HEK293 (cell line): ENCODE results near the gene C22orf42.

ENCODE experiments used
- CTCF ChIA-PET: fragments of 350-600 bp; formaldehyde crosslinking; extraction: SDS; loops from one replicate; lab custom pipeline; 2021; ENCODE audit warnings: antibody characterized with exemption; lab: Yijun Ruan, JAX
- POLR2A ChIA-PET: fragments of 300-600 bp; formaldehyde crosslinking; extraction: SDS; loops from one replicate; lab custom pipeline; 2020; ENCODE audit warnings: antibody characterized with exemption, inconsistent platforms; lab: Yijun Ruan, JAX
- H3K27ac ChIP-seq: fragments of 200-500 bp; sonication (Bioruptor generic); 2 replicates; pipeline ENCODE4 v1.5.1; 2014; ENCODE audit warnings: low read depth, low read length, control low read depth, inconsistent platforms; ENCODE audit errors: extremely low read depth
- H3K36me3 ChIP-seq, 2 experiments: fragments of 200-500 bp in 1 of 2; sonication (Bioruptor generic) in 1 of 2; 1 replicate in 1 of 2; 2 replicates in 1 of 2; pipeline ENCODE4 v1.5.1; 2014 to 2017; ENCODE audit warnings: inconsistent platforms in 2 of 2, low read length in 2 of 2; ENCODE audit not compliant: control insufficient read depth in 2 of 2, insufficient read depth in 1 of 2
- H3K4me1 ChIP-seq: fragments of 200-500 bp; sonication (Bioruptor generic); 2 replicates; pipeline ENCODE4 v1.5.1; 2014; ENCODE audit warnings: mild to moderate bottlenecking, low read length, inconsistent platforms; ENCODE audit not compliant: control insufficient read depth, insufficient read depth
- H3K4me3 ChIP-seq: 2 replicates; pipeline ENCODE4 v1.5.1; 2011; ENCODE audit warnings: low read depth, mild to moderate bottlenecking, control low read depth, low read length, moderate library complexity
- H3K9me3 ChIP-seq: fragments of 200-500 bp; sonication (Bioruptor generic); 2 replicates; pipeline ENCODE4 v1.5.1; 2014; ENCODE audit warnings: low read depth, low read length, inconsistent platforms; ENCODE audit not compliant: control insufficient read depth, insufficient read depth
- EGR2 ChIP-seq: fragments of 450-650 bp; formaldehyde crosslinking; IDR thresholded peaks from 2 replicates; pipeline ENCODE4 v1.5.1; 2016; ENCODE audit warnings: low read depth, missing biosample characterization, missing genetic modification characterization
- GFI1B ChIP-seq: fragments of 450-650 bp; formaldehyde crosslinking; IDR thresholded peaks from 2 replicates; pipeline ENCODE4 v1.5.1; 2016; ENCODE audit warnings: missing biosample characterization, missing genetic modification characterization
- KLF8 ChIP-seq: fragments of 450-650 bp; formaldehyde crosslinking; IDR thresholded peaks from 2 replicates; pipeline ENCODE4 v1.5.1; 2016; ENCODE audit warnings: missing biosample characterization, missing genetic modification characterization
- KLF9 ChIP-seq: fragments of 450-650 bp; formaldehyde crosslinking; IDR thresholded peaks from 2 replicates; pipeline ENCODE4 v1.5.1; 2016; ENCODE audit warnings: missing biosample characterization, missing genetic modification characterization, low read depth
- REPIN1 ChIP-seq: fragments of 450-650 bp; formaldehyde crosslinking; IDR thresholded peaks from 2 replicates; pipeline ENCODE4 v1.5.1; 2017; ENCODE audit warnings: missing biosample characterization, missing genetic modification characterization, low read depth
- SP2 ChIP-seq: fragments of 450-650 bp; formaldehyde crosslinking; IDR thresholded peaks from 2 replicates; pipeline ENCODE4 v1.5.1; 2016; ENCODE audit warnings: missing biosample characterization, missing genetic modification characterization
- SP3 ChIP-seq: fragments of 450-650 bp; formaldehyde crosslinking; IDR thresholded peaks from 2 replicates; pipeline ENCODE4 v1.5.1; 2016; ENCODE audit warnings: missing biosample characterization, missing genetic modification characterization
- WT1 ChIP-seq: fragments of 450-650 bp; formaldehyde crosslinking; IDR thresholded peaks from 2 replicates; pipeline ENCODE4 v1.5.1; 2016; ENCODE audit warnings: missing biosample characterization, missing genetic modification characterization
- ZBTB20 ChIP-seq: fragments of 450-650 bp; formaldehyde crosslinking; IDR thresholded peaks from 2 replicates; pipeline ENCODE4 v1.5.1; 2016; ENCODE audit warnings: missing biosample characterization, missing genetic modification characterization
- ZBTB21 ChIP-seq: fragments of 450-650 bp; formaldehyde crosslinking; IDR thresholded peaks from 2 replicates; pipeline ENCODE4 v1.5.1; 2017; ENCODE audit warnings: missing biosample characterization, missing genetic modification characterization
- ZBTB48 ChIP-seq: fragments of 450-650 bp; formaldehyde crosslinking; IDR thresholded peaks from 2 replicates; pipeline ENCODE4 v1.5.1; 2016; ENCODE audit warnings: missing biosample characterization, missing genetic modification characterization
- ZFHX2 ChIP-seq: fragments of 450-650 bp; formaldehyde crosslinking; conservative IDR thresholded peaks from 2 replicates; pipeline ENCODE4 v1.5.1; 2016; ENCODE audit warnings: missing biosample characterization, missing genetic modification characterization
- ZNF114 ChIP-seq: fragments of 450-650 bp; formaldehyde crosslinking; IDR thresholded peaks from 2 replicates; pipeline ENCODE4 v1.5.0; 2017; ENCODE audit warnings: missing biosample characterization, missing genetic modification characterization
- ZNF121 ChIP-seq: fragments of 450-650 bp; formaldehyde crosslinking; IDR thresholded peaks from 2 replicates; pipeline ENCODE4 v1.5.1; 2016; ENCODE audit warnings: missing biosample characterization, missing genetic modification characterization
- ZNF221 ChIP-seq: fragments of 450-650 bp; formaldehyde crosslinking; IDR thresholded peaks from 2 replicates; pipeline ENCODE4 v1.5.1; 2017; ENCODE audit warnings: missing biosample characterization, missing genetic modification characterization, borderline replicate concordance
- ZNF324 ChIP-seq: fragments of 450-650 bp; formaldehyde crosslinking; IDR thresholded peaks from 2 replicates; pipeline ENCODE4 v1.5.1; 2016; ENCODE audit warnings: missing biosample characterization, missing genetic modification characterization
- ZNF350 ChIP-seq: fragments of 450-650 bp; formaldehyde crosslinking; IDR thresholded peaks from 2 replicates; pipeline ENCODE4 v1.5.0; 2017; ENCODE audit warnings: missing biosample characterization, mild to moderate bottlenecking, missing genetic modification characterization
- ZNF501 ChIP-seq: fragments of 450-650 bp; formaldehyde crosslinking; IDR thresholded peaks from 2 replicates; pipeline ENCODE4 v1.5.1; 2016; ENCODE audit warnings: missing biosample characterization, missing genetic modification characterization
- ZNF510 ChIP-seq: fragments of 450-650 bp; formaldehyde crosslinking; IDR thresholded peaks from 2 replicates; pipeline ENCODE4 v1.5.1; 2018; ENCODE audit warnings: mild to moderate bottlenecking, missing genetic modification characterization, missing biosample characterization; ENCODE audit not compliant: insufficient replicate concordance
- ZNF600 ChIP-seq: fragments of 450-650 bp; formaldehyde crosslinking; IDR thresholded peaks from 2 replicates; pipeline ENCODE4 v1.5.1; 2016; ENCODE audit warnings: missing biosample characterization, missing genetic modification characterization
- ZNF654 ChIP-seq: fragments of 450-650 bp; formaldehyde crosslinking; IDR thresholded peaks from 2 replicates; pipeline ENCODE4 v1.5.1; 2016; ENCODE audit warnings: low read depth, missing biosample characterization, missing genetic modification characterization
- TF ChIP-seq, protein P1 (sequence below): fragments of 450-650 bp; formaldehyde crosslinking; IDR thresholded peaks from 2 replicates; pipeline ENCODE4 v1.5.1; 2017; ENCODE audit warnings: missing biosample characterization, missing genetic modification characterization
- TF ChIP-seq, protein P2 (sequence below): fragments of 450-650 bp; formaldehyde crosslinking; IDR thresholded peaks from 2 replicates; pipeline ENCODE4 v1.5.1; 2016; ENCODE audit warnings: missing biosample characterization, missing genetic modification characterization
- TF ChIP-seq, protein P3 (sequence below): fragments of 450-650 bp; formaldehyde crosslinking; IDR thresholded peaks from 2 replicates; pipeline ENCODE4 v1.5.1; 2016; ENCODE audit warnings: missing biosample characterization, missing genetic modification characterization, borderline replicate concordance
- TF ChIP-seq, protein P4 (sequence below): fragments of 450-650 bp; formaldehyde crosslinking; conservative IDR thresholded peaks from 2 replicates; pipeline ENCODE4 v1.5.1; 2016; ENCODE audit warnings: low read depth, missing biosample characterization, missing genetic modification characterization
- TF ChIP-seq, protein P5 (sequence below): fragments of 450-650 bp; formaldehyde crosslinking; IDR thresholded peaks from 2 replicates; pipeline ENCODE4 v1.5.1; 2016; ENCODE audit warnings: missing biosample characterization, missing genetic modification characterization

The C22orf42 gene

DNA sequence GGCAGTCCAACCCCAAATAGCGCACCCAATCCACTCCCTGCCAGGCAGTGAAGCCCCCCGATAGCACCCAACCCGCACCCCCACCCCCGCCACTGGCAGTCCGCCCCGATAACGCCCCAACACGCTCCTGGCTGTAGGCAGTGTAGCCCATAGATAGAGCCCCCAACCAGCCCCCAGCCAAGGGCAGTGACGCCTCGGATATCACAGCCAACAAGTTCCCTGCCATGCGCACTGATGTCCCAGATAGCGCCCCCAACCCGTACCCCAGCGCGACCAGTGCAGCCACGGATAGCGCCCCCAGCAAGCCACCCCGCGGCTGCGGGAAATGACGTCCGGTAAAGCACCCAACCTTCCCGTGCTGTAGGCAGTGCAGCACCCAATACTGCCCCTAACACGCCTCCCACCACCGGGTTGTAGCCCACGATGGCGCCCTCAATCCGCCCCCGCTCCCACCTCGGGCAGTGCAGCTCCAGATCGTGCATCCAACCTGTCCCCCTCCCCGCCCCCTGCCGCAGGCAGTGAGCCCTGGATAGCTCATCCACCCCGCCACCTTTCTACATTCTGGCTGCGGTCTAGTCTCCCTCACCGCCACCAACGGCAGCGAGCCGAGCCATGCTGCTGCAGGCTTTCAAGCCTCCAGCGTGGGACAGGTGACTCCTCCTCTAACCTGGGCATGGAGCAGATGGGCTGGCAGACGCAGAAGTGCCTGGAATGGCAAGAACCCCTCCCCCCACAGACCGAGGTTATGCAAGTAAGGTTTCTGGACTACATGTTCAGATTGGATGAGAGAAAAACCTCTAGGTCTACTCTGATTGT, 45.1 kb upstream of the C22orf42 start:
- CTCF ChIA-PET, result interaction anchor here (0.6 to 1.1 kb wide), 3 partner anchors 17 to 230 kb away, joined by 3 to 7 read pairs (median 3); no protein-coding TSS in a partner anchor
- Histone ChIP-seq H3K4me1 (0 out of 2 replicates have a peak, but pooled peaks cover 3% of the 10 kb centered on the region), H3K36me3 (peaks cover 0 to 19% of the 10 kb centered on the region in 2 experiments; a peak in 1 of 3 replicates), H3K27ac (0 out of 2 replicates have a peak overlapping the region, but pooled peaks have one; percentile 16), H3K4me3 (peak overlapping the region; percentile 34), H3K9me3 (no peaks in the 10 kb centered on the region)
- POLR2A ChIA-PET, result no interaction called here
- TF ChIP-seq KLF8 (no peak), ZNF114 (tag by site-specific recombination) (no peak), ZBTB21 (no peak), ZNF324 (no peak), SP2 (peak; percentile 49), ZBTB48 (peak; percentile 51; the same call in 1 of the 2 replicates), SP3 (tag by site-specific recombination) (peak; percentile 31; the same call in 1 of the 2 replicates), ZNF654 (tag by site-specific recombination) (no peak), WT1 (no peak), EGR2 (peak; percentile 85), ZNF600 (0 out of 2 replicates have a peak, but pooled peaks have one; percentile 15), ZNF501 (tag by site-specific recombination) (0 out of 2 replicates have a peak, but pooled peaks have one; percentile 8), REPIN1 (tag by site-specific recombination) (no peak), ZNF221 (tag by site-specific recombination) (no peak), ZBTB20 (tag by site-specific recombination) (peak; percentile 38; the same call in 1 of the 2 replicates), KLF9 (tag by site-specific recombination) (peak; percentile 26), ZFHX2 (tag by site-specific recombination) (peak; percentile 91), ZNF350 (tag by site-specific recombination) (no peak), GFI1B (tag by site-specific recombination) (no peak), ZNF510 (tag by site-specific recombination) (no peak), ZNF121 (tag by site-specific recombination) (no peak)
- TF ChIP-seq, protein P1, sequence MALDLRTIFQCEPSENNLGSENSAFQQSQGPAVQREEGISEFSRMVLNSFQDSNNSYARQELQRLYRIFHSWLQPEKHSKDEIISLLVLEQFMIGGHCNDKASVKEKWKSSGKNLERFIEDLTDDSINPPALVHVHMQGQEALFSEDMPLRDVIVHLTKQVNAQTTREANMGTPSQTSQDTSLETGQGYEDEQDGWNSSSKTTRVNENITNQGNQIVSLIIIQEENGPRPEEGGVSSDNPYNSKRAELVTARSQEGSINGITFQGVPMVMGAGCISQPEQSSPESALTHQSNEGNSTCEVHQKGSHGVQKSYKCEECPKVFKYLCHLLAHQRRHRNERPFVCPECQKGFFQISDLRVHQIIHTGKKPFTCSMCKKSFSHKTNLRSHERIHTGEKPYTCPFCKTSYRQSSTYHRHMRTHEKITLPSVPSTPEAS, result no peak
- TF ChIP-seq, protein P2, sequence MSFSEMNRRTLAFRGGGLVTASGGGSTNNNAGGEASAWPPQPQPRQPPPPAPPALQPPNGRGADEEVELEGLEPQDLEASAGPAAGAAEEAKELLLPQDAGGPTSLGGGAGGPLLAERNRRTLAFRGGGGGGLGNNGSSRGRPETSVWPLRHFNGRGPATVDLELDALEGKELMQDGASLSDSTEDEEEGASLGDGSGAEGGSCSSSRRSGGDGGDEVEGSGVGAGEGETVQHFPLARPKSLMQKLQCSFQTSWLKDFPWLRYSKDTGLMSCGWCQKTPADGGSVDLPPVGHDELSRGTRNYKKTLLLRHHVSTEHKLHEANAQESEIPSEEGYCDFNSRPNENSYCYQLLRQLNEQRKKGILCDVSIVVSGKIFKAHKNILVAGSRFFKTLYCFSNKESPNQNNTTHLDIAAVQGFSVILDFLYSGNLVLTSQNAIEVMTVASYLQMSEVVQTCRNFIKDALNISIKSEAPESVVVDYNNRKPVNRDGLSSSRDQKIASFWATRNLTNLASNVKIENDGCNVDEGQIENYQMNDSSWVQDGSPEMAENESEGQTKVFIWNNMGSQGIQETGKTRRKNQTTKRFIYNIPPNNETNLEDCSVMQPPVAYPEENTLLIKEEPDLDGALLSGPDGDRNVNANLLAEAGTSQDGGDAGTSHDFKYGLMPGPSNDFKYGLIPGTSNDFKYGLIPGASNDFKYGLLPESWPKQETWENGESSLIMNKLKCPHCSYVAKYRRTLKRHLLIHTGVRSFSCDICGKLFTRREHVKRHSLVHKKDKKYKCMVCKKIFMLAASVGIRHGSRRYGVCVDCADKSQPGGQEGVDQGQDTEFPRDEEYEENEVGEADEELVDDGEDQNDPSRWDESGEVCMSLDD (tag by site-specific recombination), result peak; percentile 43; the same call in 1 of the 2 replicates
- TF ChIP-seq, protein P3, sequence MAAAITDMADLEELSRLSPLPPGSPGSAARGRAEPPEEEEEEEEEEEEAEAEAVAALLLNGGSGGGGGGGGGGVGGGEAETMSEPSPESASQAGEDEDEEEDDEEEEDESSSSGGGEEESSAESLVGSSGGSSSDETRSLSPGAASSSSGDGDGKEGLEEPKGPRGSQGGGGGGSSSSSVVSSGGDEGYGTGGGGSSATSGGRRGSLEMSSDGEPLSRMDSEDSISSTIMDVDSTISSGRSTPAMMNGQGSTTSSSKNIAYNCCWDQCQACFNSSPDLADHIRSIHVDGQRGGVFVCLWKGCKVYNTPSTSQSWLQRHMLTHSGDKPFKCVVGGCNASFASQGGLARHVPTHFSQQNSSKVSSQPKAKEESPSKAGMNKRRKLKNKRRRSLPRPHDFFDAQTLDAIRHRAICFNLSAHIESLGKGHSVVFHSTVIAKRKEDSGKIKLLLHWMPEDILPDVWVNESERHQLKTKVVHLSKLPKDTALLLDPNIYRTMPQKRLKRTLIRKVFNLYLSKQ (tag by site-specific recombination), result no peak
- TF ChIP-seq, protein P4, sequence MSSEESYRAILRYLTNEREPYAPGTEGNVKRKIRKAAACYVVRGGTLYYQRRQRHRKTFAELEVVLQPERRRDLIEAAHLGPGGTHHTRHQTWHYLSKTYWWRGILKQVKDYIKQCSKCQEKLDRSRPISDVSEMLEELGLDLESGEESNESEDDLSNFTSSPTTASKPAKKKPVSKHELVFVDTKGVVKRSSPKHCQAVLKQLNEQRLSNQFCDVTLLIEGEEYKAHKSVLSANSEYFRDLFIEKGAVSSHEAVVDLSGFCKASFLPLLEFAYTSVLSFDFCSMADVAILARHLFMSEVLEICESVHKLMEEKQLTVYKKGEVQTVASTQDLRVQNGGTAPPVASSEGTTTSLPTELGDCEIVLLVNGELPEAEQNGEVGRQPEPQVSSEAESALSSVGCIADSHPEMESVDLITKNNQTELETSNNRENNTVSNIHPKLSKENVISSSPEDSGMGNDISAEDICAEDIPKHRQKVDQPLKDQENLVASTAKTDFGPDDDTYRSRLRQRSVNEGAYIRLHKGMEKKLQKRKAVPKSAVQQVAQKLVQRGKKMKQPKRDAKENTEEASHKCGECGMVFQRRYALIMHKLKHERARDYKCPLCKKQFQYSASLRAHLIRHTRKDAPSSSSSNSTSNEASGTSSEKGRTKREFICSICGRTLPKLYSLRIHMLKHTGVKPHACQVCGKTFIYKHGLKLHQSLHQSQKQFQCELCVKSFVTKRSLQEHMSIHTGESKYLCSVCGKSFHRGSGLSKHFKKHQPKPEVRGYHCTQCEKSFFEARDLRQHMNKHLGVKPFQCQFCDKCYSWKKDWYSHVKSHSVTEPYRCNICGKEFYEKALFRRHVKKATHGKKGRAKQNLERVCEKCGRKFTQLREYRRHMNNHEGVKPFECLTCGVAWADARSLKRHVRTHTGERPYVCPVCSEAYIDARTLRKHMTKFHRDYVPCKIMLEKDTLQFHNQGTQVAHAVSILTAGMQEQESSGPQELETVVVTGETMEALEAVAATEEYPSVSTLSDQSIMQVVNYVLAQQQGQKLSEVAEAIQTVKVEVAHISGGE (tag by site-specific recombination), result peak; percentile 94
- TF ChIP-seq, protein P5, sequence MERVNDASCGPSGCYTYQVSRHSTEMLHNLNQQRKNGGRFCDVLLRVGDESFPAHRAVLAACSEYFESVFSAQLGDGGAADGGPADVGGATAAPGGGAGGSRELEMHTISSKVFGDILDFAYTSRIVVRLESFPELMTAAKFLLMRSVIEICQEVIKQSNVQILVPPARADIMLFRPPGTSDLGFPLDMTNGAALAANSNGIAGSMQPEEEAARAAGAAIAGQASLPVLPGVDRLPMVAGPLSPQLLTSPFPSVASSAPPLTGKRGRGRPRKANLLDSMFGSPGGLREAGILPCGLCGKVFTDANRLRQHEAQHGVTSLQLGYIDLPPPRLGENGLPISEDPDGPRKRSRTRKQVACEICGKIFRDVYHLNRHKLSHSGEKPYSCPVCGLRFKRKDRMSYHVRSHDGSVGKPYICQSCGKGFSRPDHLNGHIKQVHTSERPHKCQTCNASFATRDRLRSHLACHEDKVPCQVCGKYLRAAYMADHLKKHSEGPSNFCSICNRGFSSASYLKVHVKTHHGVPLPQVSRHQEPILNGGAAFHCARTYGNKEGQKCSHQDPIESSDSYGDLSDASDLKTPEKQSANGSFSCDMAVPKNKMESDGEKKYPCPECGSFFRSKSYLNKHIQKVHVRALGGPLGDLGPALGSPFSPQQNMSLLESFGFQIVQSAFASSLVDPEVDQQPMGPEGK (tag by site-specific recombination), result peak; percentile 84
